PC-9 (cell line): ENCODE data around the gene DAPK2. TPM values are rescaled to one million over a fixed set of nuclear protein-coding genes. Genes with fewer than 3 reads are reported as not detected.

ENCODE experiments used
- BruUV-seq: library from RNA; stranded (reverse); fragments of 400-500 nt; replicated peaks from 2 replicates; lab custom pipeline; 2021; lab: Mats Ljungman, UMichigan
- CTCF ChIA-PET: fragments of 300-600 bp; sonication (Branson Sonifier 250); formaldehyde crosslinking; loops from one replicate; lab custom pipeline; 2022; ENCODE audit warnings: antibody characterized with exemption; lab: Charles Lee
- POLR2A ChIA-PET: fragments of 300-600 bp; sonication (Branson Sonifier 250); formaldehyde crosslinking; loops from one replicate; lab custom pipeline; 2022; ENCODE audit warnings: antibody characterized with exemption; ENCODE audit not compliant: unreplicated experiment; lab: Charles Lee
- DNase-seq, 2 experiments: peaks; one replicate each; pipeline versions ENCODE4 v3.0.0 to v3.0.0-alpha.2; 2015 to 2022; ENCODE audit warnings: mixed read lengths in 1 of 2
- H2AFZ ChIP-seq: fragments of 200-600 bp; sonication (generic); 2 replicates; pipeline ENCODE4 v1.8.1; 2017; ENCODE audit warnings: antibody characterized with exemption
- H3F3A ChIP-seq: fragments of 200-600 bp; sonication (generic); 2 replicates; pipeline ENCODE4 v1.8.1; 2017; ENCODE audit warnings: antibody characterized with exemption, mild to moderate bottlenecking, low read depth; ENCODE audit not compliant: insufficient read depth
- H3K27ac ChIP-seq: fragments of 200-600 bp; sonication (generic); 2 replicates; pipeline ENCODE4 v1.6.1; 2016; ENCODE audit warnings: mixed run types
- H3K27me3 ChIP-seq: fragments of 200-600 bp; sonication (generic); 2 replicates; pipeline ENCODE4 v1.6.1; 2016; ENCODE audit warnings: low read depth, mixed run types; ENCODE audit not compliant: insufficient read depth
- H3K36me3 ChIP-seq: fragments of 200-600 bp; sonication (generic); 2 replicates; pipeline ENCODE4 v1.6.1; 2016; ENCODE audit warnings: low read depth, mixed run types
- H3K4me1 ChIP-seq: fragments of 200-600 bp; sonication (generic); replicated peaks from 2 replicates; pipeline ENCODE4 v1.6.1; 2016; ENCODE audit warnings: mixed run types; ENCODE audit not compliant: insufficient read depth
- H3K4me2 ChIP-seq: fragments of 200-600 bp; sonication (generic); 2 replicates; pipeline ENCODE4 v1.6.1; 2017; ENCODE audit warnings: mixed run types
- H3K4me3 ChIP-seq: fragments of 200-600 bp; sonication (generic); 2 replicates; pipeline ENCODE4 v1.6.1; 2016; ENCODE audit warnings: mixed run types
- H3K79me2 ChIP-seq: fragments of 200-600 bp; sonication (generic); 2 replicates; pipeline ENCODE4 v1.6.1; 2017; ENCODE audit warnings: low read depth, mixed run types
- H3K9me2 ChIP-seq: fragments of 200-600 bp; sonication (generic); 2 replicates; pipeline ENCODE4 v1.8.1; 2017; ENCODE audit warnings: mild to moderate bottlenecking; ENCODE audit not compliant: insufficient read depth
- H3K9me3 ChIP-seq: fragments of 200-600 bp; sonication (generic); 2 replicates; pipeline ENCODE4 v1.8.1; 2016; ENCODE audit warnings: low read depth; ENCODE audit not compliant: insufficient read depth
- H4K20me1 ChIP-seq: fragments of 200-600 bp; sonication (generic); 2 replicates; pipeline ENCODE4 v1.8.1; 2017; ENCODE audit not compliant: insufficient read depth
- EZH2 ChIP-seq: fragments of 200-600 bp; sonication (generic); IDR thresholded peaks from 2 replicates; pipeline ENCODE4 v1.8.0; 2017; ENCODE audit warnings: antibody characterized with exemption, low read depth
- intact Hi-C: fragments of 100-400 bp; cut with micrococcal nuclease; formaldehyde crosslinking; loops from one replicate; pipeline ENCODE4 v1.10.0; 2022; ENCODE audit not compliant: unreplicated experiment
- total RNA-seq: library from RNA; stranded (reverse); gene quantifications from 2 replicates; pipeline ENCODE4 v1.2.3, GENCODE V29; 2021
- TF ChIP-seq, protein P1 (sequence below): fragments of 200-600 bp; sonication (generic); conservative IDR thresholded peaks from 2 replicates; pipeline ENCODE4 v1.6.1; 2017; ENCODE audit warnings: mixed run types, antibody characterized with exemption, mild to moderate bottlenecking, moderate library complexity

Gene DAPK2
- total RNA-seq, 1 experiment from 2014 or later, result 11.0 TPM

DNA sequence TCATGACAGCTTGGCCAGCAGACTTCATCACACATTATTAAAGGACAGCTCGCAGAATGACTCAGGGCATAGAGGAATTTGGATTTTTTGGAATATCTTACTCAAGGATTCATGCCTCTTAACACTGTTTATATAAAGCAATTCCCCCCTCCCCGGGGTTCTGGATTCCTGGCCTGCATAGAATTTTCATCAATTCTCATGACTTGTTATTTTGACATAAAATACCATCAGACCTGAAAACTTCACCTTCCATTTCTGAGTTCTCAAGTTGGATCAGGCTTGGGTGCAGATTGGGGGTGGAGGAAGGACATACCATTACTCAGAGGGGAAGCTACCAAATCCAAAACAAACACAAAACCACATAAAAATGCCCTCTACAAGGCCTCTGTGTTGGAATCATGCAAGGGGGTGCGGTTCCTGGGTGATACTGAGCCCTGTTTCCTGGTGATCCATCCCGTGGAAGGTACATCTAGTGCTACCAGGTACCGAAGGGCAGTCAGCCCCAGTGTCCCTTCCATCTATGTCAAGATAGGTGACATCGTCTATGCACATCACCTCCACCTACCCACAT, 95.3 kb downstream of the DAPK2 start:
- no peaks in the 10 kb centered on the region for H3K27me3 ChIP-seq
- no peaks in the 10 kb centered on the region; the same call in 1 of the 2 replicates for H3F3A ChIP-seq
- H3K27ac ChIP-seq, result no peak overlapping the region
- BruUV-seq, result no TSS peak
- H4K20me1 ChIP-seq, result no peaks in the 10 kb centered on the region
- no peaks in the 10 kb centered on the region for H3K79me2 ChIP-seq
- CTCF ChIA-PET, result no interaction called here
- H2AFZ ChIP-seq, result no peak overlapping the region
- TF ChIP-seq, protein P1, sequence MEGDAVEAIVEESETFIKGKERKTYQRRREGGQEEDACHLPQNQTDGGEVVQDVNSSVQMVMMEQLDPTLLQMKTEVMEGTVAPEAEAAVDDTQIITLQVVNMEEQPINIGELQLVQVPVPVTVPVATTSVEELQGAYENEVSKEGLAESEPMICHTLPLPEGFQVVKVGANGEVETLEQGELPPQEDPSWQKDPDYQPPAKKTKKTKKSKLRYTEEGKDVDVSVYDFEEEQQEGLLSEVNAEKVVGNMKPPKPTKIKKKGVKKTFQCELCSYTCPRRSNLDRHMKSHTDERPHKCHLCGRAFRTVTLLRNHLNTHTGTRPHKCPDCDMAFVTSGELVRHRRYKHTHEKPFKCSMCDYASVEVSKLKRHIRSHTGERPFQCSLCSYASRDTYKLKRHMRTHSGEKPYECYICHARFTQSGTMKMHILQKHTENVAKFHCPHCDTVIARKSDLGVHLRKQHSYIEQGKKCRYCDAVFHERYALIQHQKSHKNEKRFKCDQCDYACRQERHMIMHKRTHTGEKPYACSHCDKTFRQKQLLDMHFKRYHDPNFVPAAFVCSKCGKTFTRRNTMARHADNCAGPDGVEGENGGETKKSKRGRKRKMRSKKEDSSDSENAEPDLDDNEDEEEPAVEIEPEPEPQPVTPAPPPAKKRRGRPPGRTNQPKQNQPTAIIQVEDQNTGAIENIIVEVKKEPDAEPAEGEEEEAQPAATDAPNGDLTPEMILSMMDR, result no peak
- no peak for TF ChIP-seq EZH2
- H3K4me2 ChIP-seq, result no peak overlapping the region
- no peak overlapping the region for H3K4me3 ChIP-seq
- no peak for DNase-seq
- peaks cover 4% of the 10 kb centered on the region for H3K4me1 ChIP-seq
- intact Hi-C loops, result no loop called here
- POLR2A ChIA-PET, result no interaction called here
- no peaks in the 10 kb centered on the region for H3K36me3 ChIP-seq
- 0 out of 2 replicates have a peak, but pooled peaks cover 3% of the 10 kb centered on the region for H3K9me3 ChIP-seq
- no peaks in the 10 kb centered on the region; the same call in 1 of the 2 replicates for H3K9me2 ChIP-seq

DNA sequence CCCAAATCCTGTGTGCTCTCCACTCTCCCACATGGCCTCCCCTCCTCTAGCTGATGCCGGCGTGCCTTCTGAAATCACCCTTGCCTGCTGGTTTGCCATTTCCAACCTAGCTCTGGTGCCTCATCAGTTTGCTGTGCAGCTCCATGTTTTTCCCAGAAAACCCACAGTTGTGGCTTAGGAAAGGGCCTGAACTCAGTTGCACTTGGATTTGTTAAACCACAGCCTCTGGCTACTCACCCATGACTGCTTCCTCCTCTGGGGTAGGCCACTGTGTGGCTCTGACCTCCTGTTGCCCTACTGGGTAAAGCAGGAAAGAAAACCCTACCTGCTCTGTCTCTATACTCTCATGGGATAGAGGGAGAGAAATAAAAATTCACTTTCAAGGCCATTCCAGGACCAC, 97.3 kb downstream of the DAPK2 start:
- CTCF ChIA-PET, result no interaction called here
- DNase-seq, result no peak
- Histone ChIP-seq H3K27ac (no peak overlapping the region), H3K4me3 (no peak overlapping the region), H3K4me1 (peaks cover 12% of the 10 kb centered on the region), H3K9me3 (no peaks in the 10 kb centered on the region), H3K36me3 (no peaks in the 10 kb centered on the region), H3K27me3 (no peaks in the 10 kb centered on the region), H3F3A (no peaks in the 10 kb centered on the region; the same call in 1 of the 2 replicates), H2AFZ (no peak overlapping the region), H3K4me2 (no peak overlapping the region), H4K20me1 (no peaks in the 10 kb centered on the region), H3K9me2 (no peaks in the 10 kb centered on the region; the same call in 1 of the 2 replicates), H3K79me2 (no peaks in the 10 kb centered on the region)
- no TSS peak for BruUV-seq
- intact Hi-C loops, result loop anchor here (5.0 kb wide), 2 partner anchors 63 to 197 kb away; no protein-coding TSS in a partner anchor
- POLR2A ChIA-PET, result no interaction called here
- TF ChIP-seq, protein P1, result no peak
- no peak for TF ChIP-seq EZH2

DNA sequence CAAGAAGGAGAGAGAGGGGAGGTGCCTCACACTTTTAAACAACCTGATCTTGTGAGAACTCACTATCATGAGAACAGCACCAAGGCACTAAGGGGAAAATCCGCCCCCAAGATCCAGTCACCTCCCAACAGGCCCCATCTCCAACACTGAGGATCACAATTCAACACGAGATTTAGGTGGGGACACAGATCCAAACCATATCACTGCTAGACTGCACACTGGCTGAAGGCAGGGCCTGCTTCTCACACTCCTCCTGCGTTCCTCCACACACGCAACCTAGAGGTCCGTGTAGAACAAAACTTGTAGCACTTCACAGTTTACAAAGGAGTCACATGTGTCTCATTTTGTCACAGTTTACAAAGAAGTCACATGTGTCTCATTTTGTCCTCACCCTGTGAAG, 97.8 kb downstream of the DAPK2 start:
- Histone ChIP-seq H3K36me3 (no peaks in the 10 kb centered on the region), H3K27ac (no peak overlapping the region), H3K4me1 (peaks cover 12% of the 10 kb centered on the region), H3K27me3 (no peaks in the 10 kb centered on the region), H3K9me2 (no peaks in the 10 kb centered on the region; the same call in 1 of the 2 replicates), H3K79me2 (no peaks in the 10 kb centered on the region), H4K20me1 (no peaks in the 10 kb centered on the region), H3K9me3 (no peaks in the 10 kb centered on the region), H3F3A (no peaks in the 10 kb centered on the region; the same call in 1 of the 2 replicates), H3K4me3 (no peak overlapping the region), H3K4me2 (no peak overlapping the region), H2AFZ (no peak overlapping the region)
- POLR2A ChIA-PET, result no interaction called here
- no peak for DNase-seq
- TF ChIP-seq, protein P1, result no peak
- TF ChIP-seq EZH2, result no peak
- intact Hi-C loops, result loop anchor here (5.0 kb wide), 2 partner anchors 64 to 196 kb away; no protein-coding TSS in a partner anchor
- CTCF ChIA-PET, result no interaction called here
- no TSS peak for BruUV-seq
